SH-SY5Y (cell line): ENCODE measurements around the gene MCOLN2.

ENCODE experiments used
- GATA2 ChIP-seq: IDR thresholded peaks from 2 replicates; pipeline ENCODE4 v1.6.1; 2011; ENCODE audit warnings: mild to moderate bottlenecking, low read depth, low read length
- GATA3 ChIP-seq: IDR thresholded peaks from 2 replicates; pipeline ENCODE4 v1.6.1; 2011; ENCODE audit warnings: low read depth, mild to moderate bottlenecking, low read length, moderate library complexity

The MCOLN2 gene

GRCh38 chr1:84997667-84998600, 1.0 kb upstream of the MCOLN2 start:
- TF ChIP-seq GATA2 (no peak), GATA3 (no peak)

GRCh38 chr1:84995484-84996334, 1.2 kb downstream of the MCOLN2 start:
- no peak for TF ChIP-seq GATA3
- no peak for TF ChIP-seq GATA2

- TF ChIP-seq GATA2: no peak
- TF ChIP-seq GATA3: no peak
Observed at GRCh38 chr1:84991097-84991920, 5.6 kb downstream of the MCOLN2 start.

GRCh38 chr1:84988588-84988987, 8.3 kb downstream of the MCOLN2 start:
- TF ChIP-seq GATA3 (no peak), GATA2 (no peak)

GRCh38 chr1:84985365-84985764, 11.5 kb downstream of the MCOLN2 start:
- no peak for TF ChIP-seq GATA3
- no peak for TF ChIP-seq GATA2

GRCh38 chr1:84982395-84982794, 14.5 kb downstream of the MCOLN2 start:
- TF ChIP-seq GATA2 (no peak), GATA3 (no peak)

GRCh38 chr1:84975035-84975434, 21.9 kb downstream of the MCOLN2 start:
- TF ChIP-seq GATA3: no peak
- no peak for TF ChIP-seq GATA2

- TF ChIP-seq GATA2 (no peak), GATA3 (no peak)
Observed at GRCh38 chr1:84973498-84974334, 23.2 kb downstream of the MCOLN2 start.

- TF ChIP-seq GATA3 (no peak), GATA2 (no peak)
Observed at GRCh38 chr1:84972377-84972987, 24.4 kb downstream of the MCOLN2 start.

- no peak for TF ChIP-seq GATA2
- TF ChIP-seq GATA3: no peak
Observed at GRCh38 chr1:84971957-84972356, 25.0 kb downstream of the MCOLN2 start.

- no peak for TF ChIP-seq GATA3
Observed at GRCh38 chr1:84969489-84970250, 27.2 kb downstream of the MCOLN2 start.

GRCh38 chr1:84968865-84969264, 28.0 kb downstream of the MCOLN2 start:
- TF ChIP-seq GATA3 (no peak), GATA2 (no peak)
